GM19467 (cell line): ENCODE data around the gene PKP4.

Source experiments
- ATAC-seq: cut with Tn5 transposase; IDR thresholded peaks from one replicate; pipeline ENCODE4 v1.9.1; 2021; ENCODE audit warnings: mild to moderate bottlenecking, moderate library complexity; ENCODE audit not compliant: unreplicated experiment

Gene PKP4

DNA sequence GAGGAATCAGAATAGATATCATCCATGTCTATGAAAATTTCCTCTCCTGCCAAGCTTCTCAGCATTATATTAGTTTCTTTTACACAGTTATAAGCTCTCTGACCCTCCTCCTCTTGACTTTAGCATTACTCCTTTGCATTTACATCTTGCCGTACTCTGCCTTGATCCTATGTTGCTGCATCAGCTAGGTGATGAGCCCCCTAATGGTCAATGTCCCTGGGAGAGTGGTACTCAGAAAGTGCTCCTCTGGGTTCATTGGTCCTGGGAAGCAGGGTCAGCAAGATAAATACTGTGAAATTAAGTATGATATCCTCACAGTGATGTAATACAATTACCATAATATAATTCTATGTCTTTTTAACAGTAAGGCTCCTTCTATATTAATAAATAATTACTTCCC, 74.1 kb downstream of the PKP4 start:
- no peak for ATAC-seq

DNA sequence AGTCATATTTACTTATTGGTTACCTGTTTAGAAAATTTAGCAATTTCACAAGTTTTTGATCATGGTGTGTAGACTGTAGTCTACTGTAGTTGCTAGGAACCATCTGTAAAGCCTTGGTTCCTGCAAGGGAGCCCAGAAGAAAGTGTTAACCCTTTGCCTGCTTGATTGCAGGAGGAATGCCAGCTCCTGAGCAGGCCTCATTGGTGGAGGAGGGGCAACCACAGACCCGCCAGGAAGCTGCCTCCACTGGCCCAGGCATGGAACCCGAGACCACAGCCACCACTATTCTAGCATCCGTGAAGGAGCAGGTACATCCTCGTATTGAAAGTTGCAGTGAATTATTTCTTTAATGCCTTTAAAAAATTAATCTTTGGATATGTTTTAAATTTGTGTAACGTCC, 76.3 kb downstream of the PKP4 start:
- no peak for ATAC-seq

DNA sequence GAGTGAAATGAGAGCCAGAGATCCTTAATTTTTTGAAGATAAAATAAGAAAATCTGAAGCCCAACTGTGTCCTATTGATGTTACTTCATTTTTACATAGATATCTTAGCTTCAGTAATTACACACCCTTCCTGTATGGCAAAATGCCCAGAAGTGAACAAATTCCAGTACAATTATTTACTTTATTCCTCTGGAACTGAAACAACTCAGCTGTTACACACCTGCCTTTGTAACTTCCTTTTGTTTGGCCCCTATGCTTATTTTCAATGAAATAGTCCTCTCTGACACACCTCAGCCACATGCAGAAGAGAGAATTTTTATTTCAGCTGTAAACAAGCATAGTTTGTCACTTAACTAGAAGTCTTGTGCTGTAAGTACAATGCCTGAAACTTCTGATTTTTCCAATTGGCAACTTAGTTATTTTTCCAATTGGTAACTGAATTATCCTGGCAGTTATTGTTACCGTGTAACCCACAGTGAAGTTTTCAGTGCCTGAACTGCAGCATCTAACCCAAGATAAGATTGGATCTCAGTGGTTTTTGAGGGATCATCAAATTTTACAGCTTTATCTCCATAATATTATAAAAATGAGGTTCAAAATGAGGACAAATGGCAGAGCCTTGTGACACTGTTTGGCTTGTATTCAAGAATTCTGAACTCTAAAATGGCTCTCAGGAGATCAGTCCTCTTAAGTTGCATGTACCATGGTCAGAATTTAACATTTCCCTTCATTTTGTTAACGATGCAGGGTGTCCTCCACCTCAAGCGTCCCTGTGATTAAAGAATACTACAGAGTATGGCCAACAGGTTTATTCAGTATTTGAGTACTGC, 82.6 kb downstream of the PKP4 start:
- no peak for ATAC-seq

DNA sequence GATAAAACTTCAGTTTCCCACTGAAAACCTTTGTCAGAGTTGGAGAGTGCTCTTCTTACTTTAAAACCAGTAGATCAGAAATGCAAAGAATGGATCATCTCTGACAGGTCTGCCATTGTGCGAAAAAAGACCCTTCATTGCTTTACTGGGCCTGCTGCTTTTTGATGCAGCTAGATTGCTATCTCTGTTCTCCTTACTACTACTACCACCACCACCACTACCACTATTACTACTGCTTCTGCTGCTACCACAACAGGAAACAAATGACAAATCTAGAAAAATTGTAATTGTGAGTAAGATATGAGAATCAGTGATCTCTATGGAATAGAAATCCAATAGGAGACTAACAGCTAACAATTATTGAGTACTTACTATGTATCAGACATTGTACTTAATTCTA, 85.8 kb downstream of the PKP4 start:
- ATAC-seq: no peak

DNA sequence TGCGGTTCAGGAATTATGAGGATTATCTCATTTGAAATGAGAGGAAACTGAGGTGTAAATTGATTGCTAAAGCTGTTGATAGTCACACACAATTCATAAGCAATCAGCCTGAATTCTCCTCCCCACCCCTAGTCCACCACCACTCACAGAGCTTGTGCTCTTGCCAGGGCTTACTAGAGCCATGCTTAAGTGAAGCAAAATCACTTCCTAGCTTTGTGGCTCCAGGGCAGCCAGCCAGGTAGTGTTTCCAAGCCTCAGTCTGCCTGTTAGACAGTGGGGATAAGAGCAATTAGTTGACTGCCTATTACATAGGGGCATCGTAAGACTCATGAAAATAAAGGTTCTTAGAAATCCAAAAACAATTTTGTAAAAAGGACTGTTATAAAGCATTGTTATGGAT, 87.2 kb downstream of the PKP4 start:
- no peak for ATAC-seq

DNA sequence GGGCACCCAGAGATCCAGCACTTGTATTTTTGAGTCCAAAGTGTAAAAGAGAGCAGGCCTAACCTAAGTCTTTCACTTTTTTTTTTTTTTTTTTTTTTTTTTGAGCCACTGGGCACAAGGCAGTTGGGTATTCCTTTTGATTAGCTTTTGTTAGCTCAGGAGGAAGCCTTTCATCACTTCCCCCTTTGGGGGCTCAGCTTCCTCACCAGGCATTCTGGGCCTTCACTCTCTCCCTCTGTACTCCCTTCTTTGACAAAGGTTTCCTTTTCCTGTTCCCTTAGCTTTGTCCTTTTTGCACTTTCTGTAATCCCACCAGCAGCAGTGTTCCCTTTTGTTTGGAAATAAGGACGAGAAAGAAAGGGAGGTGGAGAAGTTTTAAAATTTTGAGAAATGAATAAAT, 88.2 kb downstream of the PKP4 start:
- ATAC-seq: no peak

DNA sequence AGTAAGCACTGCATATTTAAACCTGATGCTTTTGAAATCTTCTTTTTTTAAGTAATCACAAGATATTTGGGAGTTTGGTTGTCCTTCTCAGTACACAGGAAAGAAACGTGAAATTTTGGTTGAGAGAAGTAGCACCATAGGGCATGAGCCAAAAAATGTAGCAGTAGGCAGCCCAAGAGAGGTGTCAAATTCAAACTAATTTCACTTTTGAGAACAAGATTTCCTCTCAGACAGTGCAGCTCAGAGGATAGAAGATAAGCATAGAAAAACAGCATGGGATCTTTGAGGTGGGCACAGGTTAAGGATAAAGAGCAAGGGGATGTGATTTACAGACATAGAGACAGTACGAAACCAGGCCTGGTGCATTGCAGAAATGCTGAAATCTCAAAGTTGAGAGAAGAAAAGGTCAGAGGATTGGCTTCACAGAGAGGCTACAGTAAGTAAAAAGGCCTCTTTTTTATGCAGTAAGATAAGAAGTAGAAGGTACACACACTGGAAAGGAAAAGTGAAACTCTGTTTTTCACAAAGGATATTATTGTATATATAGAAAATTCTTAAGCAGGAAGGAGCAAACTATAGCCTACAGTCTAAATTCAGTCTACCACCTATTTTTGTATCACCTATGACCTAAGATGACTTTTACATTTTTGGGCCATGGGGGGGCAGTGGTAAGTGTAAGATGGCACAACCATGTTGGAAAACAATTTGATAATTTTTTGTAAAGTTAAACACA, 89.8 kb downstream of the PKP4 start:
- ATAC-seq: peak; percentile 61

DNA sequence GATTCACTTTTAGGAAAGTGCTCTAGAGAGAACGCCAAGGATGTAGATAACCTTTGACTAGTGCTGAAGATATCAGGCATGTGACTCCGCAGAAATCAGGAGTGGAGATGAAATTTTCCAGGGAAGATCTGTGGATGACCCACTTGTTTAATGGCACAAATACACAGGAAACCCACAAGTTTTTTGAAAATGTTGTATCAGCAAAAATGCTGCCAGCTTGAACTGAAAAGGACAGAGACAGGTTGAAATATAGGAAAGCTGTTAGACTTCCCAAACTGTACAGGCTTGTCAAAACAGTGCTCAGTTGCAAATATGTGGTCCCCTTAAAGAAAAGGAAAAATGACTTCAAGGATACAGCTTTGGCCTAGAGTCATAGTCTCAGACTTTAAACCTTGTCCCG, 96.5 kb downstream of the PKP4 start:
- no peak for ATAC-seq

DNA sequence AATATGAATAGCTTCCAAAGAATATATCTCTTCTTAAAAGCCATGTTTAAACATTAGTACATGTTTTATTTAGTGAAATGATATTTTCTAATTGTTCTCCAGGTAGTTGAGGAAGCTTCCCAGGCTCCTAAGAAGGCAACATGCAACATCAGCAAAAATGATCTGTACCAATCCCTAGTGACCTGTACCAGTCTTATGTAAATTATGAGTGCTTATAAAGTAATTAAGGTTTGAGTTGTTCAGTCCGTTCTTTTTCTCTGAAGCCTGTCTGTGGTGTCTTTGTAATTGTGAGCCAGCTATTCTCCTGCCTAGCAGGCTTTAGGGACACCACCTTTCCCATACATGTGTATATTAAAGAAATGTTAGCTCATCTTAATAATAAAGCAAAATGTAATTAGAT, 98.2 kb downstream of the PKP4 start:
- no peak for ATAC-seq

DNA sequence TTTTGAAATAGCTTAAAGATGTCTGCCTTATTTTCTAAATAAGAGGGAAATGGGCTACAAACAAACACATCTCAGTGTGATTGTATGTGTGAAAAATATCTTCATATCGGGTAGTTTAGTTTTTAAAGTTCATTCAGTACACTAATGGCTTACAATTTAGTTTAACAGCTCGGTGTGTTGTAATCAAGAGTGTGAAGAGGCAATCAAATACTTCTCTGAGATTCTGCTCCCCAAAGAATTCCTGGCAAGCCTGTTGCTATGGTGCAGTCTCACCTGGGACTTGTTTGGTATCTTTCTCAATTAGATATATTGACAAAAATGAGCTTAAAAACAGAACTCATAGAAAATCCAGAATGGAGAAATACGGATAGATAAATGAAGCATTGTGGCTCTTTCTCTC, 99.4 kb downstream of the PKP4 start:
- no peak for ATAC-seq

DNA sequence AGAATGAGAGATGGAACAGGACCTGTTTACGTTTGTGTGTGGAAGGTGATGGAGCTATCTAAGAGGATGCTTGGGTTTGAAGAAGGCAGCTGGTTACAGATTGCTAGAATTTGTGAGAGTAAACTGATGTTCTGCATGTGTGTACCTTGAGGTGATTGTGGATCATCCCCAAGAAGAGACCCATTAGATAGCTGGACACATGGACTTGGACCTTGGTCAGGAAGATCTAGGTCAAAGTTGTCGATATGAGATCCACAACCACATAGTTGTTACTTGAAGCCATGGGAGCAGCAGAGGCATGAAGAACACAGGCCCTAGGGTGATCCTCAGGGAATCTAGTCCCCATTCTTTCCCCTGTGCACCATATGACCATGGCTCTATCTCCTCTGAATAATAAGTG, 101.0 kb downstream of the PKP4 start:
- ATAC-seq: no peak

DNA sequence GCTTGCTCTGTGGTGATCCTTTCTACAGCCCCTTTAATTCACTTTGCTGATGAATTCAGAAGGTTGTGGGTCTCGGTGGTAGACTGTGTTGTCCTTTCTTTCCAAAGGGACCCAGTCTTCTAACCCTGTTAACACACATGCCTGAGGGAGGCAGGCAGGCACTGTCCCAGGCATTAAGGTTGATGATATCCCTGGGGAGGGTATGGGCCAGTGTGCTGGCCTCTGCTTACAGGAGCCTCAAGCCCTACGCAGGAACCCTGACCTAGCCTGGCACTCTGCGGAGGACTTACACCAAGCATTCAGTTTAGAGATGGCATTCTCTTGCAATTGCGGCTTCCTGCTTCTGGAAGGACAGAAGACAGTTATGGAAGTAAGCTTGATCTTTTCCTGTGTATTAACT, 102.5 kb downstream of the PKP4 start:
- ATAC-seq: no peak

DNA sequence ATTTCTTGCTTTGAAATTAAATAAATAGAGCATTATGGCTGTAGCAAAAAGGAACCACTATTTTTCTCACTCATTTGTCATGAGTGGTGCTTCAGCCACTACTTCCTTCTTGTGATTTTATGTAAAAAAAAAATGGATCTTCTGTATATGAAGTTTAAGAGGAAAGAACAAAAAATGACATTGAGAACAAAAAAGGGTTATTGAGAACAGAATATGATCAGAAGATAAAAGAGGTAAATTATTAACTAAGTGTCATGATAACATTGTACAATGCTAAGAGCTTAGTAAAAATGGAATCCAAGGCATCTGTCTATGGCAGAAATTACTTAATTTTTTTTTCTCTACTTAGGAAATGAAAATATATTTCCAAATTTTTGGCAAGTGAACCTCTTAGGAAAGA, 103.5 kb downstream of the PKP4 start:
- no peak for ATAC-seq

DNA sequence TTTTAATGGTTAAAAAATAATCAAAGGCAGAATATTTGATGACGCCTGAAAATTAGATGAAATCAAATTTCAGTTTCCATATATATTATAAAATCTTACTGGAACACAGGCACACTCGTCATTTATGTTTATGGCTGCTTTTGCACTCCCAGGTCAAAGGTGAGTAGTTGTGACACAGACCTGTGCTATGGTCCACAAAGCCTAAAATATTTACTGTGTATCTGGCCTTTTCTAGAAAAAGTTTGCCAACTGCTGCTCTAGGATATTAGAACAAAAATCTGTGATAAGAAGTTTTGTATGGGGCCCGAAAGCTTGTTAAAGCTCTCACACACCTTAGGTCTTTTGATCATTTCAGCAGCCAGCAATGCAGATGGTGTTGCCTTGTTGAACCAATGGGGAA, 104.3 kb downstream of the PKP4 start:
- ATAC-seq: no peak

DNA sequence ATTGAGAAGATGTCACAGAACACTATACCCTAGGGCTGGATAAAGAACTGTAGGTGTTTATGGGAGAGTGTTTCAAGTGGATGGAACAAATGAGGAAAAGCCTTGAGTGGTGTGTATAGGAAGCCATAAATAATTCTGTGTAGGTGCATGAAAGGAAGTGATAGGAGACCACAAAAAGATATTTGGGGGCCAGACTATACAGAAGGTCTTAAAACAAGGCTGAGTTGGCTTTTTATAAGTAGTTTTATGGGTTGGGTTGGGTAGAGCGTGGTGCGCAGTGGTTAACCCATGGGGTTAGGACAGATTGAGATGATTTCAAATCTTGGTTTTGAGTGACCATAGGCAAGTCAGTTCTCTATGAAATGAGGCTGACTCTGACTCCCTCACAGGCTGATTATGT, 110.5 kb downstream of the PKP4 start:
- ATAC-seq: no peak

DNA sequence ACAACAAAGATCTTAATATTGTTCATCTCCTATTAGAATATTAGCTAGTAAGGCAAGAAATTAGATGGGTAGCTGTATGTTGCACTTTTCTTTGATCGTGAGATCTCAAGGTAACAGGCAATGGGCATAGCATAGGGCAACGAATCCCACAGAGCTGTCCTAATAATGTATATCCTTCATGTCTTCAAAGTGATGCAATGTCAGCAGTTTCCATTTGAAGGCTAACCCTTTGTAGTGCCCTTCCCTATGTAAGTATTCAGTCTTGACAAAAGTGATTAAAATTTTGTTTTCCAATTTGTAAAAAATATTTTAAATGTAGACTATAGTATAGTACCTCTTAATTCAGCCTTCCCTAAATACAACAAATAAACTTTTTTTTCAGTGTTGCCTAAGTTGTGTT, 112.5 kb downstream of the PKP4 start:
- ATAC-seq: no peak

DNA sequence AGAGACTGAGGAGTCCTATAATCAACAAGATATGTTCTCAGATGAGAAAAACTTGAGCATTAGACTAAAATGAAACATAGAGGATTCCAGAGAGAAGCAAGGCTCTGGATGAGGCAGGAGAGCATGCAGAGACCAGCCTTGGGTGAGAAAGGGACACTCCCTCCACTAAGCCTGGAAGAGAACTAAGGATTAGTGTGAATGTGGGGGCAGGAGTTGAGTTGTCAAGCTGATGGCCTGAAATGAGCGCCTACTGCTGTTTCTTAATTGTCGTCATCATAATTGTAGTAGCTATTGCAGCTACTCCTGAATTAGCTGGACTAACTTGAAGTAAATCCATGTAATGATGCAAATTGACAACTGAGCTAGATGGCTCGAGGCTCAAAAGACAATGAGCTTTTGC, 114.1 kb downstream of the PKP4 start:
- ATAC-seq: no peak

DNA sequence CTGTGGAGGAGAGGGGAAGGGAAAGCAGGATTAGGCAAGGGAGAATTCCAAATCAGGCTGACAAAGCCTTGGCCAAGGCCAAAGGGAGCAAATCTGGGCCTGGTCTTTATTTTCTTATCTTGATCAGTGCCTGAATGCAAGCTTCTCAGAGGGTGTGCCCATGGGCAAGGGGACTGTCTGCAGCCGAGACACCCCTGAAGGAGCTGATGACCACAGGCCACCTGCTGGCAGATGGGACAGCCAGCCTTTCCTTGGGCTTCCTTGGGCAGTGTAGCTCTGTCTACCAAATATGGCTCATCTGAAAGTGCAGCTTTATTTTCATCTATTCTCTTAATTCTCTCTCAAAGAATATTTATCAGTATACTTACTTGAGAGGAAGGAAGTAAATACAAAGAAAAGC, 117.0 kb downstream of the PKP4 start:
- ATAC-seq: no peak

DNA sequence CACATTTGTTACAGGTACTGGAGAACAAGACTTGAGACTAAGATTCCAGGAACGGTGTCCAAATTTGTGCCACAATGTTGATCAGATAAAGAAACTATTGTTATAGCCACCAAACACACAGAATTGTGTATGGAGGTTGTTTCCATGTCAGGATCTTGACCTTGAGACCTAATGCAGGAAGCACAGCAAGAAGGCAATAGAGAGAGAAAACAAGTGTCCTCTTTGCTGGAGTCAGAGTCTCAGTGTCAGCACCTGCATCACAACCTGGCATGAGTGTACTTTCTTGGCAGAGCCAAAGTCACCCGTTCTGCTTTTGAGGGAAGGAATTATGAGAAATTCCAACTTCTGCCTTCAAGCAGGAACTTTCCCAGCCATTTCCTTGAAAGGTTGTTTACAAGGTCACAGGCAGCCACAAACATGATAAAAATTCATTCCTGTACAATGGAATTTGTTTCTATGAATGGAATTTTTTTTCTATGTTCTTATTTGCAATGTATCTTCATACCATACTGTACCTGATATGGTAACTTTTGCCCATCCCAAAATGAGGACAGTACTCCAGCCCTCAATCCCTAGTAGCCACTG, 118.4 kb downstream of the PKP4 start:
- no peak for ATAC-seq

DNA sequence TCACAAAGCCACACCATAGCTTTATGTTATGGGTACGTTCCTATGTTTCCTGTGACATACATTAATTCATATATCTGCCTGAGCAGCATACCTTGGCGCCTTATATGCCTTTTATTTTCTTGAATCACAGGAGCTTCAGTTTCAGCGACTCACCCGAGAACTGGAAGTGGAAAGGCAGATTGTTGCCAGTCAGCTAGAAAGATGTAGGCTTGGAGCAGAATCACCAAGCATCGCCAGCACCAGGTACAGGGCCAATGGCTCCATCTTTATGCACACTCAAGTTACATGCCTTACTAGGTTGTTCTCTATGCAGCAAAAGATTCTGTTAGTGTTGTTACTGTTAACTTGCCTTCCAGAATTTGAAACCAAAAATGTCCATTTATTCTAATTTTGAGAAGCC, 120.4 kb downstream of the PKP4 start:
- ATAC-seq: no peak

DNA sequence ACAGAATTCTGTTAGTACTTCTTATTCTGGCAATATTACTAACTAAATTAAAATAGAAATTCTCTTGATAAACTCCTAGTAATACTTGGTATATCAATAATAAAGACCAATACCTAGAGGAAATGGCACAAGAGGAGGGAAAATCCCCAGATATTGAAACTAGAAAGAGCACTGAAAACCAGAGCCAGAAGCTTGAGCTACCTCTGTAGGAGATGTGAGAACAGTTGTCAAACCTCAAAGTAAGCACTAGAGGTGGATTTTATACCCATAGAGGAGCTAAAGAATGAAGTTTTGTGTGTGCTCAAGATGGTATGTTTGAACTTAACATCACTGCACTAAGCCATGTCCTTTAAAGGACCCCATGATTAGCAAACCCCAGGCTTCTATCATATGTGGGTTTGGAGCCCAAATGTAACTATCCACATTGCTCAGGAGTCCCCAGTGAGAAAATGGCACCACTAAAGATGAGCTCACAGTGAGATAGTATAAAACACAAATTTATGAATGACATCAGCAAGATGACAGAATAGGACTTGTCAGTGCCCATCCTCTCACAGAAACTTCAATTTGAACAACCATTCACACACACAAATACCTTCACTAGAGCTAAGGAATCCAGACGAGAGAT, 122.1 kb downstream of the PKP4 start:
- peak; percentile 83 for ATAC-seq

DNA sequence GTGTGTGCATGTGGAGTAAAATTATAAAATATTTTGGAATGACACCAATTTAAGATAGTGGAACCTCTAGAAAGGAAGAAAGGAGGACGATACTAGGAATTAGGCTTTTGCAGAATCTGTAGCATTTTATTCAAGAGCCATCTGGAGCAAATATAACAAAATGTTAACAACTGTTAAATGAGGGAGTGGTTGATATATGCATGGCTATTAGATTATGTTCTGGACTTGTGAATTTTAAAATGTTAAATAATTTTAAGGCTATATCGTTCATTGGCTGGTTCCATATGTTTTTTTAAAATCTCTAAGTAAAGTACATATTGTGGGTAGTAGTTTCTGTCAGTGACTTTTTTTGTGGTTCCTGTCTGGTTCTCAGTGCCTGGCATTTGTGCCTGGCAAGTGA, 123.2 kb downstream of the PKP4 start:
- no peak for ATAC-seq
